ENCODE data around the gene KRTAP10-8.

- no peak for TF ChIP-seq CSRNP3 (CRISPR knock-in tag; IDR thresholded peaks at IDR 0.05)
- TF ChIP-seq OSR1 (CRISPR knock-in tag; IDR thresholded peaks at IDR 0.05), result no peak
- TF ChIP-seq, protein P1, sequence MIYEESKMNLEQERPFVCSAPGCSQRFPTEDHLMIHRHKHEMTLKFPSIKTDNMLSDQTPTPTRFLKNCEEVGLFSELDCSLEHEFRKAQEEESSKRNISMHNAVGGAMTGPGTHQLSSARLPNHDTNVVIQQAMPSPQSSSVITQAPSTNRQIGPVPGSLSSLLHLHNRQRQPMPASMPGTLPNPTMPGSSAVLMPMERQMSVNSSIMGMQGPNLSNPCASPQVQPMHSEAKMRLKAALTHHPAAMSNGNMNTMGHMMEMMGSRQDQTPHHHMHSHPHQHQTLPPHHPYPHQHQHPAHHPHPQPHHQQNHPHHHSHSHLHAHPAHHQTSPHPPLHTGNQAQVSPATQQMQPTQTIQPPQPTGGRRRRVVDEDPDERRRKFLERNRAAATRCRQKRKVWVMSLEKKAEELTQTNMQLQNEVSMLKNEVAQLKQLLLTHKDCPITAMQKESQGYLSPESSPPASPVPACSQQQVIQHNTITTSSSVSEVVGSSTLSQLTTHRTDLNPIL (CRISPR knock-in tag; IDR thresholded peaks at IDR 0.05; ENCODE audit: low read depth), result no peak
- TF ChIP-seq TCF4 (CRISPR knock-in tag; IDR thresholded peaks at IDR 0.05; ENCODE audit: borderline replicate concordance), result no peak
- TF ChIP-seq TSHZ2 (CRISPR knock-in tag; IDR thresholded peaks at IDR 0.05), result no peak
These were observed 870 bp downstream of the KRTAP10-8 start for GRCh38 chr21:44612669-44613229.

Measured in SK-N-SH treated with all-trans-retinoic acid at 6 μM for 48 hours (cell line).